ENCODE results near the gene BLMH. TPM values are rescaled to one million over a fixed set of nuclear protein-coding genes. Genes with fewer than 3 reads are reported as not detected.

The BLMH gene
- 10 to 100 TPM; 17.5 to 31.7 (median 27.1) TPM for total RNA-seq

GRCh38 chr17:30291543-30292285, at the start of gene BLMH:
Gene BLMH (minus strand): TSS chr17:30291944. CDS start chr17:30291819, 125 bp downstream.
- Histone ChIP-seq H3K36me3 (peaks cover 11% of the 10 kb centered on the region in 2 donors), H3K9me3 (no peaks in the 10 kb centered on the region), H3K4me1 (peaks cover 9 to 11% of the 10 kb centered on the region in 2 donors), H3K27ac (peak within 1 kb of the TSS; percentile 5 to 64 (median 60)), H3K27me3 (no peaks in the 10 kb centered on the region), H3K4me3 (replicated peaks in 1 of 3) (peak within 1 kb of the TSS; percentile 88 to 99 (median 89))
- DNase-seq = peak; percentile 76 to 82
- WGBS, 2 donors = 0 to 1% methylated on average over 26 to 33 of the region's 89 CpGs
- intact Hi-C loops (cut with DNase I) = no loop called here
- TF ChIP-seq CTCF (IDR thresholded peaks at IDR 0.05) (no peak), POLR2A (IDR thresholded peaks at IDR 0.05) (peak in 1 of 2 donors; percentile 79)

GRCh38 chr17:30340801-30341356, 49.1 kb upstream of the BLMH start:
- Histone ChIP-seq H3K4me1 (peaks cover 18 to 37% of the 10 kb centered on the region in 2 donors), H3K27ac (peak overlapping the region; percentile 55 to 75 (median 66)), H3K4me3 (replicated peaks in 1 of 3) (no peak overlapping the region), H3K36me3 (no peaks in the 10 kb centered on the region), H3K27me3 (no peaks in the 10 kb centered on the region), H3K9me3 (no peaks in the 10 kb centered on the region)
- DNase-seq = no peak
- 31 to 43% methylated on average over 6 of the region's 6 CpGs for WGBS, 2 donors
- intact Hi-C loops (cut with DNase I) = no loop called here
- no peak for TF ChIP-seq POLR2A (IDR thresholded peaks at IDR 0.05)
- no peak for TF ChIP-seq CTCF (IDR thresholded peaks at IDR 0.05)

- DNase-seq = no peak
- WGBS, 2 donors = 85% methylated on average over 2 of the region's 2 CpGs
- no peak overlapping the region for H3K4me3 ChIP-seq (replicated peaks in 1 of 3)
- H3K27ac ChIP-seq = no peak overlapping the region
- intact Hi-C loops (cut with DNase I) = no loop called here
- TF ChIP-seq CTCF (IDR thresholded peaks at IDR 0.05) (no peak), POLR2A (IDR thresholded peaks at IDR 0.05) (no peak)
- H3K4me1 ChIP-seq = peaks cover 10 to 25% of the 10 kb centered on the region in 2 donors
- no peaks in the 10 kb centered on the region for H3K36me3 ChIP-seq
- H3K9me3 ChIP-seq = no peaks in the 10 kb centered on the region
- H3K27me3 ChIP-seq = no peaks in the 10 kb centered on the region
Observed at GRCh38 chr17:30339086-30339485, 47.3 kb upstream of the BLMH start.

GRCh38 chr17:30337393-30337999, 45.8 kb upstream of the BLMH start:
- Histone ChIP-seq H3K4me3 (replicated peaks in 1 of 3) (no peak overlapping the region), H3K4me1 (peaks cover 0 to 14% of the 10 kb centered on the region in 2 donors), H3K9me3 (no peaks in the 10 kb centered on the region), H3K36me3 (no peaks in the 10 kb centered on the region), H3K27ac (no peak overlapping the region), H3K27me3 (no peaks in the 10 kb centered on the region)
- TF ChIP-seq CTCF (IDR thresholded peaks at IDR 0.05) (no peak), POLR2A (IDR thresholded peaks at IDR 0.05) (no peak)
- DNase-seq = no peak
- intact Hi-C loops (cut with DNase I) = no loop called here
- 100% methylated on average over 1 of the region's 1 CpG for WGBS, 2 donors

Measured in thyroid gland (tissue), 4 donors.